Measurements from ENCODE around the gene TBC1D22B. TPM values are rescaled to one million over a fixed set of nuclear protein-coding genes. Genes with fewer than 3 reads are reported as not detected.

The TBC1D22B gene
- total and polyA plus RNA-seq, 9 of the 15 experiments (the other 6 are each of a cell fraction or from before 2014, with no cell fraction given) = 4.8 to 24.2 (median 13.5) TPM

GRCh38 chr6:37243816-37244370 lies 13.7 kb upstream of the TBC1D22B start (continued):
- TF ChIP-seq ZNF639 (CRISPR knock-in tag; conservative IDR thresholded peaks at IDR 0.05 in 1 of 2, IDR thresholded peaks at IDR 0.05 in 1 of 2) (0 out of 4 replicates have a peak, but pooled peaks of 1 of the 2 experiments have one; percentile 23), GATAD2A (IDR thresholded peaks at IDR 0.05) (0 out of 2 replicates have a peak, but pooled peaks have one; percentile 10), EP400 (IDR thresholded peaks at IDR 0.05) (peak; percentile 45), RCOR1 (IDR thresholded peaks at IDR 0.05; ENCODE audit: borderline replicate concordance in 1 of 2, low read depth in 2 of 2, low read length in 2 of 2) (peak in 1 of 2 experiments; percentile 78; a peak in 2 of 4 replicates), CEBPB (tag; IDR thresholded peaks at IDR 0.05) (no peak), E4F1 (CRISPR knock-in tag; IDR thresholded peaks at IDR 0.05; ENCODE audit: borderline replicate concordance) (no peak), RNF219 (CRISPR knock-in tag; IDR thresholded peaks at IDR 0.05) (no peak), SMAD1 (IDR thresholded peaks at IDR 0.05; ENCODE audit: low read depth, low read length, partially characterized antibody) (no peak), GTF3C2 (IDR thresholded peaks at IDR 0.05; ENCODE audit: borderline replicate concordance, extremely low read depth, insufficient read length) (no peak), ZNF740 (CRISPR knock-in tag; IDR thresholded peaks at IDR 0.05) (peak; percentile 92), ZNF740 (tag; IDR thresholded peaks at IDR 0.05) (peak in 1 of 2 experiments; percentile 77; a peak in 2 of 4 replicates), ARID1B (IDR thresholded peaks at IDR 0.05) (peak; percentile 86), ESRRA (IDR thresholded peaks at IDR 0.05; ENCODE audit: borderline replicate concordance, low read depth) (peak; percentile 79), FOXJ3 (CRISPR knock-in tag; IDR thresholded peaks at IDR 0.05) (no peak), MCM5 (IDR thresholded peaks at IDR 0.05; ENCODE audit: low read depth) (no peak), MAZ (CRISPR knock-in tag; conservative IDR thresholded peaks at IDR 0.05 in 1 of 2, IDR thresholded peaks at IDR 0.05 in 1 of 2) (no peak; a peak in 1 of 4 replicates), ZNF766 (CRISPR knock-in tag; conservative IDR thresholded peaks at IDR 0.05) (no peak)
